ENCODE measurements around the gene NR1I3.

NR1I3 gene

GRCh38 chr1:161193561-161194235 lies 44.3 kb downstream of the NR1I3 start:
- H3K27me3 ChIP-seq (ENCODE audit: insufficient read depth, low read length) = no peaks in the 10 kb centered on the region
- H3K4me1 ChIP-seq (ENCODE audit: insufficient read depth, low read length) = peaks cover 14% of the 10 kb centered on the region
- H3K4me3 ChIP-seq (ENCODE audit: low read length) = no peak overlapping the region
- no peaks in the 10 kb centered on the region for H3K9me3 ChIP-seq (ENCODE audit: low read length)
- no peak overlapping the region for H2AFZ ChIP-seq (ENCODE audit: low read depth, low read length)
- no peaks in the 10 kb centered on the region for H3K36me3 ChIP-seq (ENCODE audit: insufficient read depth, low read length)

- H3K4me1 ChIP-seq (ENCODE audit: insufficient read depth, low read length) = peaks cover 10% of the 10 kb centered on the region
- H3K9me3 ChIP-seq (ENCODE audit: low read length) = no peaks in the 10 kb centered on the region
- no peak overlapping the region for H2AFZ ChIP-seq (ENCODE audit: low read depth, low read length)
- H3K4me3 ChIP-seq (ENCODE audit: low read length) = no peak overlapping the region
- no peaks in the 10 kb centered on the region for H3K27me3 ChIP-seq (ENCODE audit: insufficient read depth, low read length)
- H3K36me3 ChIP-seq (ENCODE audit: insufficient read depth, low read length) = no peaks in the 10 kb centered on the region
Observed at GRCh38 chr1:161192476-161193465, 45.2 kb downstream of the NR1I3 start.

GRCh38 chr1:161191971-161192370 lies 46.0 kb downstream of the NR1I3 start:
- Histone ChIP-seq H3K36me3 (ENCODE audit: insufficient read depth, low read length) (no peaks in the 10 kb centered on the region), H2AFZ (ENCODE audit: low read depth, low read length) (no peak overlapping the region), H3K4me1 (ENCODE audit: insufficient read depth, low read length) (peaks cover 10% of the 10 kb centered on the region), H3K9me3 (ENCODE audit: low read length) (no peaks in the 10 kb centered on the region), H3K4me3 (ENCODE audit: low read length) (no peak overlapping the region), H3K27me3 (ENCODE audit: insufficient read depth, low read length) (no peaks in the 10 kb centered on the region)

- Histone ChIP-seq H3K27me3 (ENCODE audit: insufficient read depth, low read length) (no peaks in the 10 kb centered on the region), H2AFZ (ENCODE audit: low read depth, low read length) (no peak overlapping the region), H3K4me3 (ENCODE audit: low read length) (no peak overlapping the region), H3K9me3 (ENCODE audit: low read length) (no peaks in the 10 kb centered on the region), H3K36me3 (ENCODE audit: insufficient read depth, low read length) (no peaks in the 10 kb centered on the region), H3K4me1 (ENCODE audit: insufficient read depth, low read length) (peaks cover 10% of the 10 kb centered on the region)
Observed at GRCh38 chr1:161190962-161191521, 47.0 kb downstream of the NR1I3 start.

- peaks cover 10% of the 10 kb centered on the region for H3K4me1 ChIP-seq (ENCODE audit: insufficient read depth, low read length)
- no peak overlapping the region for H3K4me3 ChIP-seq (ENCODE audit: low read length)
- H3K36me3 ChIP-seq (ENCODE audit: insufficient read depth, low read length) = no peaks in the 10 kb centered on the region
- H2AFZ ChIP-seq (ENCODE audit: low read depth, low read length) = no peak overlapping the region
- no peaks in the 10 kb centered on the region for H3K9me3 ChIP-seq (ENCODE audit: low read length)
- no peaks in the 10 kb centered on the region for H3K27me3 ChIP-seq (ENCODE audit: insufficient read depth, low read length)
Observed at GRCh38 chr1:161189036-161189435, 49.0 kb downstream of the NR1I3 start.

GRCh38 chr1:161188381-161188780 lies 49.6 kb downstream of the NR1I3 start:
- H2AFZ ChIP-seq (ENCODE audit: low read depth, low read length) = no peak overlapping the region
- H3K36me3 ChIP-seq (ENCODE audit: insufficient read depth, low read length) = no peaks in the 10 kb centered on the region
- no peak overlapping the region for H3K4me3 ChIP-seq (ENCODE audit: low read length)
- H3K9me3 ChIP-seq (ENCODE audit: low read length) = no peaks in the 10 kb centered on the region
- no peaks in the 10 kb centered on the region for H3K27me3 ChIP-seq (ENCODE audit: insufficient read depth, low read length)
- H3K4me1 ChIP-seq (ENCODE audit: insufficient read depth, low read length) = peaks cover 10% of the 10 kb centered on the region

GRCh38 chr1:161187311-161187710 lies 50.7 kb downstream of the NR1I3 start:
- Histone ChIP-seq H3K36me3 (ENCODE audit: insufficient read depth, low read length) (no peaks in the 10 kb centered on the region), H3K27me3 (ENCODE audit: insufficient read depth, low read length) (no peaks in the 10 kb centered on the region), H3K4me1 (ENCODE audit: insufficient read depth, low read length) (peaks cover 4% of the 10 kb centered on the region), H2AFZ (ENCODE audit: low read depth, low read length) (no peak overlapping the region), H3K4me3 (ENCODE audit: low read length) (no peak overlapping the region), H3K9me3 (ENCODE audit: low read length) (no peaks in the 10 kb centered on the region)

- no peak overlapping the region for H3K4me3 ChIP-seq (ENCODE audit: low read length)
Observed at GRCh38 chr1:161185732-161186311, 52.2 kb downstream of the NR1I3 start.

GRCh38 chr1:161185282-161185682 lies 52.7 kb downstream of the NR1I3 start:
- no peaks in the 10 kb centered on the region for H3K36me3 ChIP-seq (ENCODE audit: insufficient read depth, low read length)
- no peaks in the 10 kb centered on the region for H3K9me3 ChIP-seq (ENCODE audit: low read length)
- no peak overlapping the region for H2AFZ ChIP-seq (ENCODE audit: low read depth, low read length)
- no peak overlapping the region for H3K4me3 ChIP-seq (ENCODE audit: low read length)
- no peaks in the 10 kb centered on the region for H3K4me1 ChIP-seq (ENCODE audit: insufficient read depth, low read length)
- H3K27me3 ChIP-seq (ENCODE audit: insufficient read depth, low read length) = no peaks in the 10 kb centered on the region

More at GRCh38 chr1:161185732-161186311, 52.2 kb downstream of the NR1I3 start:
- no peaks in the 10 kb centered on the region for H3K27me3 ChIP-seq (ENCODE audit: insufficient read depth, low read length)
- no peaks in the 10 kb centered on the region for H3K9me3 ChIP-seq (ENCODE audit: low read length)
- H3K4me1 ChIP-seq (ENCODE audit: insufficient read depth, low read length) = peaks cover 3% of the 10 kb centered on the region
- H3K36me3 ChIP-seq (ENCODE audit: insufficient read depth, low read length) = no peaks in the 10 kb centered on the region
- H2AFZ ChIP-seq (ENCODE audit: low read depth, low read length) = no peak overlapping the region

- peaks cover 2% of the 10 kb centered on the region for H3K4me1 ChIP-seq (ENCODE audit: insufficient read depth, low read length)
- no peak overlapping the region for H2AFZ ChIP-seq (ENCODE audit: low read depth, low read length)
- H3K4me3 ChIP-seq (ENCODE audit: low read length) = no peak overlapping the region
- H3K27me3 ChIP-seq (ENCODE audit: insufficient read depth, low read length) = no peaks in the 10 kb centered on the region
- H3K9me3 ChIP-seq (ENCODE audit: low read length) = no peaks in the 10 kb centered on the region
- no peaks in the 10 kb centered on the region for H3K36me3 ChIP-seq (ENCODE audit: insufficient read depth, low read length)
Observed at GRCh38 chr1:161182214-161182613, 55.8 kb downstream of the NR1I3 start.

- no peaks in the 10 kb centered on the region for H3K9me3 ChIP-seq (ENCODE audit: low read length)
- H3K27me3 ChIP-seq (ENCODE audit: insufficient read depth, low read length) = no peaks in the 10 kb centered on the region
- peaks cover 4% of the 10 kb centered on the region for H3K36me3 ChIP-seq (ENCODE audit: insufficient read depth, low read length)
- no peak overlapping the region for H2AFZ ChIP-seq (ENCODE audit: low read depth, low read length)
- H3K4me3 ChIP-seq (ENCODE audit: low read length) = no peak overlapping the region
- H3K4me1 ChIP-seq (ENCODE audit: insufficient read depth, low read length) = peaks cover 12% of the 10 kb centered on the region
Observed at GRCh38 chr1:161180639-161181038, 57.4 kb downstream of the NR1I3 start.

- Histone ChIP-seq H3K36me3 (ENCODE audit: insufficient read depth, low read length) (peaks cover 13% of the 10 kb centered on the region), H3K4me1 (ENCODE audit: insufficient read depth, low read length) (peaks cover 12% of the 10 kb centered on the region), H3K27me3 (ENCODE audit: insufficient read depth, low read length) (no peaks in the 10 kb centered on the region), H3K4me3 (ENCODE audit: low read length) (no peak overlapping the region), H2AFZ (ENCODE audit: low read depth, low read length) (no peak overlapping the region), H3K9me3 (ENCODE audit: low read length) (no peaks in the 10 kb centered on the region)
Observed at GRCh38 chr1:161179698-161180097, 58.3 kb downstream of the NR1I3 start.
